Measurements from ENCODE around the gene DHRS11.

DNA sequence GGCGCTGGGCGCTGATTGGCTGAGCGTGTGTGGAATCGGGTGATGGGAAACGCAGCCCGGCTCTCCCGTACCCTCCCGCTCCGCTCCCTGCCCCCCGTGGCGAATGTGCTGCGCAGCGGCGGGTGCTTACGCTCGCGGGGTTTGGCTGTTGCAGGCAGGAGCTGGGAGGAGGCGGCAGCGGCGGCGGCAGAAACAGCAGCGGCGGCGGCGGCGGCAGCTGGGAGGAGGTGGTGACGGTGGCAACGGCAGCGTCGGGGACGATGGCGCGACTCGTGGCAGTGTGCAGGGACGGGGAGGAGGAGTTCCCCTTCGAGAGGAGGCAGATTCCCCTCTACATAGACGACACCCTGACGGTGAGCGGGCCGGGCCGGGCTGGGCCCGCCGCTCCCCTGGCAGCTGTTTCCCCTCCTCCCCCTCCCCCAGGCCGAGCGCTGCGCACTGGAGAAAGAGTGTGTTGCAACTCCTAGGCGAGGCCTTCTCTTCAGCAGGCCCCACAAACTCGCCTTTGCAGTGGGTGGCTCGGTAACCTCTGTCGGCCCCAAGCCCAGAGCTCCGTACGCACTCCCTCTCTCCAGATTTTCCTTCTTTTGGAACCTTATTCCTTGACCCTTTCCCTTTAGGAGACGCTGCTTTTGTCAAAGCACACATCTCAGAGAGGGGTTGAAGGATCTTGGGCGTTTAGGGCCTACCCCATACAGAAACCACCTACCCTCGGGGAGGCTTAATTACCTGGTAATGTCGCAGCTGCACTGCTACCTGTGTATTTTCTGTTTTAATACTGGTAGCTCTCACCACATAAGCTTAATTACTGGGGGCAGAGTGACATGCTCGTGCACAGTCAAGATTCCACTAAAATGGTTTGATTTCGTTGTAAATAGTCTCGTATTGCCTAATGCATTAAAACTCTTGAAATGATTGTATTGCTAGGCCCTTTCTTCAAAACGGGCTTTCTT, 45.9 kb upstream of the DHRS11 start:
- TF ChIP-seq, protein P1, sequence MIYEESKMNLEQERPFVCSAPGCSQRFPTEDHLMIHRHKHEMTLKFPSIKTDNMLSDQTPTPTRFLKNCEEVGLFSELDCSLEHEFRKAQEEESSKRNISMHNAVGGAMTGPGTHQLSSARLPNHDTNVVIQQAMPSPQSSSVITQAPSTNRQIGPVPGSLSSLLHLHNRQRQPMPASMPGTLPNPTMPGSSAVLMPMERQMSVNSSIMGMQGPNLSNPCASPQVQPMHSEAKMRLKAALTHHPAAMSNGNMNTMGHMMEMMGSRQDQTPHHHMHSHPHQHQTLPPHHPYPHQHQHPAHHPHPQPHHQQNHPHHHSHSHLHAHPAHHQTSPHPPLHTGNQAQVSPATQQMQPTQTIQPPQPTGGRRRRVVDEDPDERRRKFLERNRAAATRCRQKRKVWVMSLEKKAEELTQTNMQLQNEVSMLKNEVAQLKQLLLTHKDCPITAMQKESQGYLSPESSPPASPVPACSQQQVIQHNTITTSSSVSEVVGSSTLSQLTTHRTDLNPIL (CRISPR knock-in tag; IDR thresholded peaks at IDR 0.05; ENCODE audit: low read depth) = no peak
- TF ChIP-seq PPARA (CRISPR knock-in tag; IDR thresholded peaks at IDR 0.05; ENCODE audit: borderline replicate concordance) = no peak
- no peak for TF ChIP-seq ZFP3 (CRISPR knock-in tag; IDR thresholded peaks at IDR 0.05)
- TF ChIP-seq, protein P2, sequence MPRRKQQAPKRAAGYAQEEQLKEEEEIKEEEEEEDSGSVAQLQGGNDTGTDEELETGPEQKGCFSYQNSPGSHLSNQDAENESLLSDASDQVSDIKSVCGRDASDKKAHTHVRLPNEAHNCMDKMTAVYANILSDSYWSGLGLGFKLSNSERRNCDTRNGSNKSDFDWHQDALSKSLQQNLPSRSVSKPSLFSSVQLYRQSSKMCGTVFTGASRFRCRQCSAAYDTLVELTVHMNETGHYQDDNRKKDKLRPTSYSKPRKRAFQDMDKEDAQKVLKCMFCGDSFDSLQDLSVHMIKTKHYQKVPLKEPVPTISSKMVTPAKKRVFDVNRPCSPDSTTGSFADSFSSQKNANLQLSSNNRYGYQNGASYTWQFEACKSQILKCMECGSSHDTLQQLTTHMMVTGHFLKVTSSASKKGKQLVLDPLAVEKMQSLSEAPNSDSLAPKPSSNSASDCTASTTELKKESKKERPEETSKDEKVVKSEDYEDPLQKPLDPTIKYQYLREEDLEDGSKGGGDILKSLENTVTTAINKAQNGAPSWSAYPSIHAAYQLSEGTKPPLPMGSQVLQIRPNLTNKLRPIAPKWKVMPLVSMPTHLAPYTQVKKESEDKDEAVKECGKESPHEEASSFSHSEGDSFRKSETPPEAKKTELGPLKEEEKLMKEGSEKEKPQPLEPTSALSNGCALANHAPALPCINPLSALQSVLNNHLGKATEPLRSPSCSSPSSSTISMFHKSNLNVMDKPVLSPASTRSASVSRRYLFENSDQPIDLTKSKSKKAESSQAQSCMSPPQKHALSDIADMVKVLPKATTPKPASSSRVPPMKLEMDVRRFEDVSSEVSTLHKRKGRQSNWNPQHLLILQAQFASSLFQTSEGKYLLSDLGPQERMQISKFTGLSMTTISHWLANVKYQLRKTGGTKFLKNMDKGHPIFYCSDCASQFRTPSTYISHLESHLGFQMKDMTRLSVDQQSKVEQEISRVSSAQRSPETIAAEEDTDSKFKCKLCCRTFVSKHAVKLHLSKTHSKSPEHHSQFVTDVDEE (CRISPR knock-in tag; IDR thresholded peaks at IDR 0.05) = no peak
- TF ChIP-seq, protein P3, sequence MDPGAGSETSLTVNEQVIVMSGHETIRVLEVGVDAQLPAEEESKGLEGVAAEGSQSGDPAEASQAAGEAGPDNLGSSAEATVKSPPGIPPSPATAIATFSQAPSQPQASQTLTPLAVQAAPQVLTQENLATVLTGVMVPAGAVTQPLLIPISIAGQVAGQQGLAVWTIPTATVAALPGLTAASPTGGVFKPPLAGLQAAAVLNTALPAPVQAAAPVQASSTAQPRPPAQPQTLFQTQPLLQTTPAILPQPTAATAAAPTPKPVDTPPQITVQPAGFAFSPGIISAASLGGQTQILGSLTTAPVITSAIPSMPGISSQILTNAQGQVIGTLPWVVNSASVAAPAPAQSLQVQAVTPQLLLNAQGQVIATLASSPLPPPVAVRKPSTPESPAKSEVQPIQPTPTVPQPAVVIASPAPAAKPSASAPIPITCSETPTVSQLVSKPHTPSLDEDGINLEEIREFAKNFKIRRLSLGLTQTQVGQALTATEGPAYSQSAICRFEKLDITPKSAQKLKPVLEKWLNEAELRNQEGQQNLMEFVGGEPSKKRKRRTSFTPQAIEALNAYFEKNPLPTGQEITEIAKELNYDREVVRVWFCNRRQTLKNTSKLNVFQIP (CRISPR knock-in tag; IDR thresholded peaks at IDR 0.05; ENCODE audit: borderline replicate concordance, low read depth) = no peak
- no peak for TF ChIP-seq BACH2 (CRISPR knock-in tag; IDR thresholded peaks at IDR 0.05; ENCODE audit: borderline replicate concordance)
- no peak for TF ChIP-seq ZNF70 (CRISPR knock-in tag; IDR thresholded peaks at IDR 0.05)
- TF ChIP-seq ZFP30 (CRISPR knock-in tag; IDR thresholded peaks at IDR 0.05) = no peak
- no peak for TF ChIP-seq ZNF565 (CRISPR knock-in tag; conservative IDR thresholded peaks at IDR 0.05; ENCODE audit: low read depth)
- no peak for TF ChIP-seq RARB (CRISPR knock-in tag; IDR thresholded peaks at IDR 0.05)
- no peak for TF ChIP-seq ZNF8 (CRISPR knock-in tag; IDR thresholded peaks at IDR 0.05)
